H1 (cell line): ENCODE data around the gene XPNPEP2. TPM values are rescaled to one million over a fixed set of nuclear protein-coding genes. Genes with fewer than 3 reads are reported as not detected.

Experiments
- CTCF ChIA-PET: fragments of 300-600 bp; sonication (Branson Sonifier 250); formaldehyde crosslinking; loops from one replicate; lab custom pipeline; 2021; ENCODE audit not compliant: partially characterized antibody; lab: Charles Lee
- POLR2A ChIA-PET: fragments of 300-600 bp; sonication (Branson Sonifier 250); formaldehyde crosslinking; loops from one replicate; lab custom pipeline; 2021; ENCODE audit warnings: inconsistent platforms; ENCODE audit not compliant: partially characterized antibody; lab: Charles Lee
- DNase-seq, 2 experiments: peaks; one replicate each; pipeline versions ENCODE4 v3.0.0 to v3.0.0-alpha.2; 2010 to 2022; ENCODE audit warnings: low spot score in 2 of 2, low read depth in 1 of 2, mixed read lengths in 1 of 2
- FAIRE-seq: peaks from 2 replicates; lab custom pipeline; 2011; peaks lifted over from hg19 to GRCh38; lab: Jason Lieb, UNC
- H2AFZ ChIP-seq: 2 replicates; pipeline ENCODE4 v1.8.1; 2012; ENCODE audit warnings: low read length, inconsistent platforms
- H2AK5ac ChIP-seq: 2 replicates; pipeline ENCODE4 v1.6.1; 2013; ENCODE audit warnings: low read depth, low read length
- H2BK120ac ChIP-seq: replicated peaks from 2 replicates; pipeline ENCODE3; 2013; ENCODE audit warnings: low read depth, low read length, inconsistent platforms
- H2BK12ac ChIP-seq: 2 replicates; pipeline ENCODE4 v1.6.1; 2013; ENCODE audit warnings: low read depth, low read length
- H2BK15ac ChIP-seq: 2 replicates; pipeline ENCODE4 v1.6.1; 2013; ENCODE audit warnings: low read length
- H2BK20ac ChIP-seq: 2 replicates; pipeline ENCODE4 v1.6.1; 2013; ENCODE audit warnings: low read length
- H2BK5ac ChIP-seq: 2 replicates; pipeline ENCODE4 v1.6.1; 2013; ENCODE audit warnings: low read depth, low read length
- H3K14ac ChIP-seq: 2 replicates; pipeline ENCODE4 v1.6.1; 2013; ENCODE audit warnings: inconsistent platforms; ENCODE audit not compliant: insufficient read length
- H3K18ac ChIP-seq: 2 replicates; pipeline ENCODE4 v1.6.1; 2013; ENCODE audit warnings: low read length; ENCODE audit errors: extremely low read depth
- H3K23ac ChIP-seq: 2 replicates; pipeline ENCODE4 v1.6.1; 2013; ENCODE audit warnings: inconsistent platforms; ENCODE audit not compliant: insufficient read length
- H3K23me2 ChIP-seq: 2 replicates; pipeline ENCODE4 v1.6.1; 2013; ENCODE audit warnings: low read depth, low read length
- H3K27ac ChIP-seq: 2 replicates; pipeline ENCODE4 v1.6.1; 2011; ENCODE audit warnings: low read depth, low read length, inconsistent platforms
- H3K27me3 ChIP-seq, 4 experiments: replicated peaks in 1 of 4; 1 replicate in 1 of 4; 2 replicates in 3 of 4; pipeline versions ENCODE4 v1.6.1 to v1.8.1; 2011 to 2013; ENCODE audit warnings: low read length in 3 of 4, mild to moderate bottlenecking in 3 of 4, inconsistent platforms in 2 of 4, mixed read lengths in 2 of 4, moderate library complexity in 1 of 4; ENCODE audit not compliant: control insufficient read depth in 3 of 4, insufficient read depth in 3 of 4; ENCODE audit errors: extremely low read depth in 1 of 4
- H3K36me3 ChIP-seq, 4 experiments: 2 replicates each; pipeline versions ENCODE4 v1.6.1 to v1.8.1; 2011 to 2013; ENCODE audit warnings: mild to moderate bottlenecking in 4 of 4, low read length in 3 of 4, moderate library complexity in 2 of 4, control low read depth in 1 of 4, inconsistent platforms in 1 of 4; ENCODE audit not compliant: insufficient read depth in 4 of 4, control insufficient read depth in 2 of 4
- H3K4ac ChIP-seq: replicated peaks from 2 replicates; pipeline ENCODE3; 2013; ENCODE audit warnings: low read length, low read depth, mixed read lengths, inconsistent platforms; ENCODE audit not compliant: insufficient read length
- H3K4me1 ChIP-seq, 4 experiments: replicated peaks in 1 of 4; 1 replicate in 1 of 4; 2 replicates in 3 of 4; pipeline versions ENCODE4 v1.6.1 to v1.8.1; 2011 to 2013; ENCODE audit warnings: low read length in 3 of 4, inconsistent platforms in 2 of 4, mixed read lengths in 1 of 4; ENCODE audit not compliant: insufficient read depth in 4 of 4, control insufficient read depth in 3 of 4
- H3K4me2 ChIP-seq, 2 experiments: 2 replicates each; pipeline versions ENCODE4 v1.6.1 to v1.8.1; 2011 to 2013; ENCODE audit warnings: low read depth in 2 of 2, low read length in 2 of 2, control low read depth in 1 of 2, inconsistent platforms in 1 of 2, mild to moderate bottlenecking in 1 of 2; ENCODE audit not compliant: insufficient read depth in 1 of 2
- H3K4me3 ChIP-seq, 4 experiments: fragments of 200-600, 300-600 bp in 1 of 4; sonication (generic), shearing (Covaris generic), sonication (Bioruptor Twin) in 1 of 4; 2 replicates each; pipeline versions ENCODE4 v1.5.1 to v1.8.1; 2011 to 2016; ENCODE audit warnings: low read length in 4 of 4, low read depth in 3 of 4, control low read depth in 2 of 4, inconsistent platforms in 2 of 4, mild to moderate bottlenecking in 2 of 4, mixed read lengths in 1 of 4, moderate library complexity in 1 of 4; ENCODE audit not compliant: insufficient read depth in 2 of 4; ENCODE audit errors: extremely low read depth in 1 of 4
- H3K56ac ChIP-seq: replicated peaks from 2 replicates; pipeline ENCODE3; 2013; ENCODE audit warnings: low read depth, mild to moderate bottlenecking, mixed read lengths, low read length, inconsistent platforms; ENCODE audit not compliant: insufficient read length
- H3K79me1 ChIP-seq: 2 replicates; pipeline ENCODE4 v1.6.1; 2013; ENCODE audit warnings: low read depth, low read length, control low read depth
- H3K79me2 ChIP-seq, 2 experiments: 2 replicates each; pipeline versions ENCODE4 v1.6.1 to v1.8.1; 2012 to 2013; ENCODE audit warnings: low read length in 2 of 2, mild to moderate bottlenecking in 2 of 2, inconsistent platforms in 1 of 2; ENCODE audit not compliant: insufficient read depth in 2 of 2, control insufficient read depth in 1 of 2
- H3K9ac ChIP-seq, 4 experiments: replicated peaks in 1 of 4; 1 replicate in 1 of 4; 2 replicates in 3 of 4; pipeline versions ENCODE4 v1.6.1 to v1.8.1; 2011 to 2013; ENCODE audit warnings: low read depth in 3 of 4, low read length in 3 of 4, control low read depth in 2 of 4, mild to moderate bottlenecking in 2 of 4, moderate library complexity in 2 of 4, inconsistent platforms in 1 of 4; ENCODE audit errors: extremely low read depth in 1 of 4
- H3K9me3 ChIP-seq, 2 experiments: 2 replicates each; pipeline versions ENCODE4 v1.6.1 to v1.8.1; 2012 to 2013; ENCODE audit warnings: mild to moderate bottlenecking in 2 of 2, moderate library complexity in 2 of 2, control low read depth in 1 of 2, inconsistent platforms in 1 of 2, low read depth in 1 of 2, low read length in 1 of 2, mixed read lengths in 1 of 2; ENCODE audit not compliant: insufficient read depth in 2 of 2
- H4K20me1 ChIP-seq, 2 experiments: replicated peaks in 1 of 2; 2 replicates each; pipeline versions ENCODE3 to v1.8.1; 2011 to 2013; ENCODE audit warnings: inconsistent platforms in 2 of 2, low read length in 2 of 2, mild to moderate bottlenecking in 1 of 2; ENCODE audit not compliant: insufficient read depth in 2 of 2, control insufficient read depth in 1 of 2
- H4K5ac ChIP-seq: 2 replicates; pipeline ENCODE4 v1.6.1; 2013; ENCODE audit warnings: low read length, low read depth, mixed read lengths, inconsistent platforms; ENCODE audit not compliant: insufficient read length
- H4K8ac ChIP-seq: 2 replicates; pipeline ENCODE4 v1.8.0; 2013; ENCODE audit warnings: mild to moderate bottlenecking, moderate library complexity, low read length, inconsistent platforms; ENCODE audit not compliant: insufficient read depth; ENCODE audit errors: extremely low read depth
- H4K91ac ChIP-seq: replicated peaks from 2 replicates; pipeline ENCODE3; 2013; ENCODE audit warnings: low read length, mixed read lengths, inconsistent platforms; ENCODE audit not compliant: insufficient read length
- BRCA1 ChIP-seq: IDR thresholded peaks from 2 replicates; pipeline ENCODE4 v1.6.1; 2012; ENCODE audit warnings: low read depth, low read length, improper control_type of control experiment
- CHD1 ChIP-seq: IDR thresholded peaks from 2 replicates; pipeline ENCODE4 v1.6.1; 2012; ENCODE audit warnings: low read depth, low read length, improper control_type of control experiment
- GABPA ChIP-seq: IDR thresholded peaks from 2 replicates; pipeline ENCODE4 v1.6.1; 2011; ENCODE audit warnings: mild to moderate bottlenecking, low read length, moderate library complexity, borderline replicate concordance; ENCODE audit not compliant: insufficient read depth
- JUN ChIP-seq: IDR thresholded peaks from 2 replicates; pipeline ENCODE4 v1.6.1; 2011; ENCODE audit warnings: low read depth, mild to moderate bottlenecking, improper control_type of control experiment, low read length
- JUND ChIP-seq: IDR thresholded peaks from 2 replicates; pipeline ENCODE4 v1.6.1; 2011; ENCODE audit warnings: mild to moderate bottlenecking, improper control_type of control experiment, low read length
- KDM4A ChIP-seq: IDR thresholded peaks from one replicate; pipeline ENCODE4 v1.7.1; 2012; ENCODE audit warnings: low read depth, mild to moderate bottlenecking, moderate library complexity, low read length, inconsistent platforms; ENCODE audit not compliant: severe bottlenecking
- MAX ChIP-seq: IDR thresholded peaks from 2 replicates; pipeline ENCODE4 v1.6.1; 2012; ENCODE audit warnings: inconsistent platforms
- RAD21 ChIP-seq, 2 experiments: IDR thresholded peaks in 1 of 2; conservative IDR thresholded peaks in 1 of 2; 2 replicates each; pipeline ENCODE4 v1.6.1; 2011; ENCODE audit warnings: low read depth in 2 of 2, low read length in 2 of 2, improper control_type of control experiment in 1 of 2, inconsistent platforms in 1 of 2, mild to moderate bottlenecking in 1 of 2, moderate library complexity in 1 of 2
- RFX5 ChIP-seq: IDR thresholded peaks from 2 replicates; pipeline ENCODE4 v1.6.1; 2011; ENCODE audit warnings: low read depth, low read length, improper control_type of control experiment, borderline replicate concordance
- SIRT6 ChIP-seq: IDR thresholded peaks from one replicate; pipeline ENCODE4 v1.7.1; 2012; ENCODE audit warnings: low read length, inconsistent platforms
- SP1 ChIP-seq: IDR thresholded peaks from 2 replicates; pipeline ENCODE4 v1.6.1; 2011; ENCODE audit warnings: low read depth, low read length
- SP2 ChIP-seq: IDR thresholded peaks from 2 replicates; pipeline ENCODE4 v1.6.1; 2012; ENCODE audit warnings: mild to moderate bottlenecking, low read length, inconsistent platforms
- TAF1 ChIP-seq: IDR thresholded peaks from 2 replicates; pipeline ENCODE4 v1.6.1; 2011; ENCODE audit warnings: mild to moderate bottlenecking, low read depth, low read length
- YY1 ChIP-seq: IDR thresholded peaks from 2 replicates; pipeline ENCODE4 v1.6.1; 2011; ENCODE audit warnings: low read depth, mild to moderate bottlenecking, low read length
- WGBS, 2 experiments: shearing (Covaris generic) in 1 of 2; methylation state at CpG; one replicate each; pipeline versions ENCODE4 v1.1.6 to v1.1.7; 2013 to 2015; ENCODE audit warnings: low lambda C conversion rate in 2 of 2, mixed read lengths in 2 of 2, inconsistent platforms in 1 of 2, low coverage in 1 of 2, missing lambda C conversion rate in 1 of 2; ENCODE audit not compliant: insufficient replicate concordance in 2 of 2, insufficient coverage in 1 of 2, insufficient read length in 1 of 2; ENCODE audit errors: extremely low coverage in 1 of 2, missing lambda C conversion rate in 1 of 2; 5-methylcytosine and 5-hydroxymethylcytosine counted together
- polyA plus RNA-seq, 7 experiments: library from polyadenylated mRNA; depleted of rRNA in 3 of 7; stranded (reverse) in 5 of 7; unstranded in 2 of 7; fragments of >200 nt in 5 of 7; fragments of 200-250 nt in 2 of 7; gene quantifications; 1 replicate in 5 of 7; 2 replicates in 1 of 7; 4 replicates in 1 of 7; pipeline versions ENCODE4 v1.2.1 to v1.2.3, GENCODE V29; 2011 to 2013; ENCODE audit warnings: missing spikeins in 2 of 7, mixed read lengths in 2 of 7
- total RNA-seq: library from RNA; stranded (reverse); fragmentation: NEBNext Ultra II Directional; extraction: Animal tissue kit (Norgen Biotek cat#: 25700); gene quantifications from 2 replicates; pipeline ENCODE4 v1.2.1, GENCODE V29; 2021

The XPNPEP2 gene
- total and polyA plus RNA-seq, 2 of the 8 experiments (the other 6 are each of a cell fraction or from before 2014, with no cell fraction given): 0.27 TPM; not detected in 1

GRCh38 chrX:129750971-129751370 is 12.2 kb downstream of the XPNPEP2 start:
- no peak overlapping the region for H2BK20ac ChIP-seq
- H3K4ac ChIP-seq: no peak overlapping the region
- H2BK120ac ChIP-seq: no peak overlapping the region
- no peak overlapping the region for H3K4me2 ChIP-seq
- no peak overlapping the region for H4K5ac ChIP-seq
- H3K56ac ChIP-seq: no peak overlapping the region
- no peak overlapping the region for H2AFZ ChIP-seq
- no peaks in the 10 kb centered on the region for H3K27me3 ChIP-seq
- H4K8ac ChIP-seq: no peak overlapping the region
- H3K18ac ChIP-seq: no peak overlapping the region
- no peaks in the 10 kb centered on the region for H3K9me3 ChIP-seq
- POLR2A ChIA-PET: interaction anchor here (0.6 kb wide), 1 partner anchor 169 kb away, joined by 3 read pairs; no protein-coding TSS in a partner anchor
- no peak overlapping the region for H3K4me3 ChIP-seq
- no peaks in the 10 kb centered on the region for H3K36me3 ChIP-seq
- H3K23ac ChIP-seq: no peak overlapping the region
- no peak overlapping the region for H3K27ac ChIP-seq
- H3K9ac ChIP-seq: no peak overlapping the region
- no peak overlapping the region for H2AK5ac ChIP-seq
- WGBS, 2 experiments: 92% methylated on average over 7 of the region's 8 CpGs; no CpG with 5 or more reads in 1 of the 2 experiments
- no peak overlapping the region for H4K91ac ChIP-seq
- FAIRE-seq (no peak), DNase-seq (no peak)
- H3K4me1 ChIP-seq: 0 out of 7 replicates have a peak, but pooled peaks cover 0 to 2% (median 0%) of the 10 kb centered on the region in 4 experiments
- CTCF ChIA-PET: interaction anchor here (1.1 to 5.7 kb wide), 6 partner anchors 12 to 141 kb away, joined by 4 to 48 read pairs (median 8); no protein-coding TSS in a partner anchor
- no peaks in the 10 kb centered on the region for H3K79me1 ChIP-seq
- H2BK15ac ChIP-seq: no peak overlapping the region
- H3K23me2 ChIP-seq: no peaks in the 10 kb centered on the region
- H4K20me1 ChIP-seq: no peaks in the 10 kb centered on the region
- H2BK5ac ChIP-seq: no peak overlapping the region
- H3K14ac ChIP-seq: no peak overlapping the region
- H3K79me2 ChIP-seq: no peaks in the 10 kb centered on the region
- no peak overlapping the region for H2BK12ac ChIP-seq
- TF ChIP-seq KDM4A: no peak
- TF ChIP-seq RFX5: no peak
- no peak for TF ChIP-seq SIRT6
- no peak for TF ChIP-seq CHD1
- TF ChIP-seq SP2: no peak
- TF ChIP-seq JUND: no peak
- TF ChIP-seq RAD21 (IDR thresholded peaks at IDR 0.05 in 1 of 2, conservative IDR thresholded peaks at IDR 0.05 in 1 of 2; ENCODE audit: low read depth in 2 of 2, low read length in 2 of 2): no peak
- TF ChIP-seq BRCA1: no peak
- TF ChIP-seq TAF1: no peak
- no peak for TF ChIP-seq YY1
- no peak for TF ChIP-seq SP1
- TF ChIP-seq GABPA: no peak
- TF ChIP-seq MAX: no peak
- TF ChIP-seq JUN: no peak
